Measurements from ENCODE around the gene ADGRF1.
A peak's percentile ranks its signal among the peaks of the same experiment; 100 is the strongest.
"Not testable (repeated sequence)": the region's sequence is repeated elsewhere in the genome, so short reads cannot be mapped to it uniquely, and the experiment has no call there.

ADGRF1 gene

GRCh38 chr6:47061309-47062300, 19.5 kb upstream of the ADGRF1 start:
- peak; percentile 73 for DNase-seq (ENCODE audit: low spot score)

- no peak for DNase-seq (ENCODE audit: low spot score)
These were observed 17.2 kb upstream of the ADGRF1 start for GRCh38 chr6:47059216-47059885.

GRCh38 chr6:47057830-47058540, 15.9 kb upstream of the ADGRF1 start:
- no peak for DNase-seq (ENCODE audit: low spot score)

- no peak for DNase-seq (ENCODE audit: low spot score)
These were observed 14.7 kb upstream of the ADGRF1 start for GRCh38 chr6:47056832-47057231.

GRCh38 chr6:47054302-47054701, 12.2 kb upstream of the ADGRF1 start:
- DNase-seq (ENCODE audit: low spot score) = not testable (repeated sequence)

GRCh38 chr6:47048638-47049037, 6.5 kb upstream of the ADGRF1 start:
- no peak for DNase-seq (ENCODE audit: low spot score)

- peak; percentile 50 for DNase-seq (ENCODE audit: low spot score)
These were observed 5.6 kb upstream of the ADGRF1 start for GRCh38 chr6:47047479-47048407.

- DNase-seq (ENCODE audit: low spot score) = no peak
These were observed 5.0 kb upstream of the ADGRF1 start for GRCh38 chr6:47047097-47047478.

- no peak for DNase-seq (ENCODE audit: low spot score)
These were observed 2.3 kb upstream of the ADGRF1 start for GRCh38 chr6:47044397-47044796.

- no peak for DNase-seq (ENCODE audit: low spot score)
These were observed 1.2 kb upstream of the ADGRF1 start for GRCh38 chr6:47043286-47043685.

GRCh38 chr6:47041741-47042140, 391 bp downstream of the ADGRF1 start:
- no peak for DNase-seq (ENCODE audit: low spot score)

- peak; percentile 20 for DNase-seq (ENCODE audit: low spot score)
These were observed 7.2 kb downstream of the ADGRF1 start for GRCh38 chr6:47034926-47035325.

GRCh38 chr6:47034421-47034820, 7.7 kb downstream of the ADGRF1 start:
- no peak for DNase-seq (ENCODE audit: low spot score)

- no peak for DNase-seq (ENCODE audit: low spot score)
These were observed 9.0 kb downstream of the ADGRF1 start for GRCh38 chr6:47032974-47033765.

- no peak for DNase-seq (ENCODE audit: low spot score)
These were observed 10.5 kb downstream of the ADGRF1 start for GRCh38 chr6:47031656-47032055.

GRCh38 chr6:47029865-47030561, 12.1 kb downstream of the ADGRF1 start:
- DNase-seq (ENCODE audit: low spot score) = no peak

GRCh38 chr6:47028835-47029360, 13.2 kb downstream of the ADGRF1 start:
- no peak for DNase-seq (ENCODE audit: low spot score)

GRCh38 chr6:47027315-47027714, 14.8 kb downstream of the ADGRF1 start:
- no peak for DNase-seq (ENCODE audit: low spot score)

GRCh38 chr6:47026679-47027078, 15.5 kb downstream of the ADGRF1 start:
- DNase-seq (ENCODE audit: low spot score) = no peak

- DNase-seq (ENCODE audit: low spot score) = no peak
These were observed 18.6 kb downstream of the ADGRF1 start for GRCh38 chr6:47023573-47023972.
